Omental fat pad (tissue), 4 donors: ENCODE results near the gene RPP21. TPM values are rescaled to one million over a fixed set of nuclear protein-coding genes. Genes with fewer than 3 reads are reported as not detected.

Source experiments
- ATAC-seq: fragments of 150-250 bp; one replicate; pipeline ENCODE4 v1.9.1; 2016; ENCODE audit warnings: mild to moderate bottlenecking, moderate library complexity; ENCODE audit not compliant: low FRiP score
- DNase-seq: peaks from one replicate; pipeline ENCODE4 v3.0.0-alpha.2; 2019; ENCODE audit warnings: low spot score
- CTCF ChIP-seq, 3 donors: fragments of 450-650 bp; IDR thresholded peaks; one replicate each; pipeline ENCODE4 v1.5.1; 2016 to 2017; ENCODE audit warnings: antibody characterized with exemption in 3 of 3, mild to moderate bottlenecking in 3 of 3, moderate library complexity in 2 of 3
- total RNA-seq, 4 donors: library from RNA; depleted of rRNA; stranded (reverse); fragments of >200 nt; gene quantifications; one replicate each; pipeline ENCODE4 v1.1.0, GENCODE V29; 2016

The RPP21 gene
- total RNA-seq, 4 donors from 2014 or later: 36.6 to 53.8 (median 48.1) TPM

GRCh38 chr6:30315156-30315555, 29.8 kb upstream of the RPP21 start:
- TF ChIP-seq CTCF (IDR thresholded peaks at IDR 0.05): no peak
- no peak for ATAC-seq
- DNase-seq: no peak

- ATAC-seq (no peak), DNase-seq (no peak)
- no peak for TF ChIP-seq CTCF (IDR thresholded peaks at IDR 0.05)
These were observed 26.9 kb upstream of the RPP21 start for GRCh38 chr6:30317913-30318589.

- ATAC-seq: no peak
- no peak for DNase-seq
- no peak for TF ChIP-seq CTCF (IDR thresholded peaks at IDR 0.05)
These were observed 25.7 kb upstream of the RPP21 start for GRCh38 chr6:30319146-30319835.

GRCh38 chr6:30321692-30322388, 23.1 kb upstream of the RPP21 start:
- ATAC-seq: no peak
- DNase-seq: no peak
- no peak for TF ChIP-seq CTCF (IDR thresholded peaks at IDR 0.05)

- TF ChIP-seq CTCF (IDR thresholded peaks at IDR 0.05): no peak
- no peak for DNase-seq
- ATAC-seq: no peak
These were observed 22.1 kb upstream of the RPP21 start for GRCh38 chr6:30322527-30323501.

GRCh38 chr6:30323806-30324205, 21.1 kb upstream of the RPP21 start:
- ATAC-seq (no peak), DNase-seq (no peak)
- no peak for TF ChIP-seq CTCF (IDR thresholded peaks at IDR 0.05)
